SK-N-MC (cell line): Measurements from ENCODE around the gene EXOC3L1.

Experiments
- EZH2 ChIP-seq: fragments of 200-600 bp; sonication (generic); IDR thresholded peaks from one replicate; pipeline ENCODE4 v1.6.1; 2017; ENCODE audit warnings: antibody characterized with exemption
- POLR2AphosphoS5 ChIP-seq: IDR thresholded peaks from 2 replicates; pipeline ENCODE4 v1.6.1; 2012; ENCODE audit warnings: mild to moderate bottlenecking, low read depth, low read length, borderline replicate concordance

GRCh38 chr16:67179421-67180080 is 10.4 kb downstream of the EXOC3L1 start:
- TF ChIP-seq EZH2 (no peak), POLR2AphosphoS5 (no peak)
